Mucosa of descending colon (tissue), 3 donors: ENCODE data around the gene WDFY4. TPM values are rescaled to one million over a fixed set of nuclear protein-coding genes. Genes with fewer than 3 reads are reported as not detected.

Source experiments
- ATAC-seq: fragments of 200-7000 bp; cut with Tn5 transposase; one replicate; pipeline ENCODE4 v1.9.1; 2020; ENCODE audit warnings: mild to moderate bottlenecking, moderate library complexity
- DNase-seq, 3 donors: peaks; one replicate each; pipeline ENCODE4 v3.0.0-alpha.2; 2020
- H3K36me3 ChIP-seq: fragments of 200-600 bp; one replicate; pipeline ENCODE4 v1.8.0; 2021; ENCODE audit warnings: low read depth, mild to moderate bottlenecking
- H3K4me1 ChIP-seq: fragments of 200-600 bp; one replicate; pipeline ENCODE4 v1.8.0; 2021; ENCODE audit warnings: low read depth, mild to moderate bottlenecking
- H3K4me3 ChIP-seq: fragments of 200-600 bp; one replicate; pipeline ENCODE4 v1.8.0; 2021; ENCODE audit warnings: mild to moderate bottlenecking
- H3K9me3 ChIP-seq: fragments of 200-600 bp; one replicate; pipeline ENCODE4 v1.8.0; 2021; ENCODE audit warnings: mild to moderate bottlenecking
- CTCF ChIP-seq: fragments of 200-600 bp; IDR thresholded peaks from one replicate; pipeline ENCODE4 v1.8.0; 2022; ENCODE audit warnings: antibody characterized with exemption, mild to moderate bottlenecking
- intact Hi-C, 2 donors: fragments of 100-400 bp; cut with DNase I in 1 of 2; cut with micrococcal nuclease in 1 of 2; formaldehyde crosslinking; loops; one replicate each; pipeline versions ENCODE4 v1.11.0 to v1.11.1; 2022; cut with DNase I, micrococcal nuclease
- total RNA-seq, 3 donors: library from RNA; stranded (reverse); fragmentation: NEBNext Ultra II Directional in 2 of 3; extraction: Animal tissue kit (Norgen Biotek cat#: 25700) in 2 of 3; gene quantifications; one replicate each; pipeline versions ENCODE4 v1.2.1 to v1.2.4, GENCODE V29; 2021 to 2023
- donor health status: DM: no; HTN: no; CAD: no; lungs with moderate emphysema.
- donor health status: DM: no; HTN: no; CAD: no.
- donor health status: DM: no; HTN: yes; CAD: no.

WDFY4 gene
- total RNA-seq, 3 donors from 2014 or later = 2.1 to 3.3 (median 2.2) TPM

DNA sequence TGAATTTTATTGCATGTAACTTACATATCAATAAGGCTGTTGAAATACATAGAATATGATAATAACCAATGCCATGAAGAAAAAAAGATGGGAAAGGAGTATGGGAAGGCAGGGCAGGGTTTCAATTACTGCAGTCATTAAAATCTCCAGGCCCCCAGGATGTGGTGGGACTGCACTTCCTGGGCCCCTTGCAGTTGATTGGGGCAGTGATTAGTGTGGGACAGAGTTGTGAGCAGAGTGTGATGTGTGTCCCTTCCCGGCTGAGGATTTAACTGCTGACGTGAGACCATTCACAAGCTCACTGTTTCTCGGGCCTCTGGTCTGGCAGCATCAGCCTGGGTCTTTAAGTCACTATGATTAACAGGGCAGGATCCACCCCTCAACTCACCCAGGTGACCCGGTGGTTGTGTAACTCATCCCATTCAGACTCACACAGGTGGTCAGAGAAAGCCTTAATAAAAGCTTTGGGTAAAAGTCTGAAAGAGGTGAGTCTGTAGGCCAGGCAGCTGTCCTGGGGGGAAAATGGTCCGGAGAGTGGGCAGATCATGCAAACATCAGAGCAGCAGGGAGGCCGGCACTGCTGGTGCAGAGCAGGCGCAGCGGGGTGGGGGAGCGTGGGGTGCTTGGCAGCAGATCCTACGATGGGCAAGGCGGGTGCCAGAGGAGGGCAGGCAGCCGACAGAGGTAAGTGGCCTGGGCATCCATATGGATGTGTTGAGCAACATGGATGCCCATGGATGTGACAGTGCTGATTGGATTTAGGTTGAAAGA, 36.3 kb upstream of the WDFY4 start:
- no peaks in the 10 kb centered on the region for H3K36me3 ChIP-seq
- no peak for DNase-seq
- no peaks in the 10 kb centered on the region for H3K4me1 ChIP-seq
- no peaks in the 10 kb centered on the region for H3K9me3 ChIP-seq
- no peak for TF ChIP-seq CTCF
- intact Hi-C loops = no loop called here
- no peak for ATAC-seq
- no peak overlapping the region for H3K4me3 ChIP-seq

- Histone ChIP-seq H3K9me3 (no peaks in the 10 kb centered on the region), H3K36me3 (no peaks in the 10 kb centered on the region), H3K4me1 (no peaks in the 10 kb centered on the region), H3K4me3 (no peak overlapping the region)
- ATAC-seq (no peak), DNase-seq (no peak)
- no peak for TF ChIP-seq CTCF
- intact Hi-C loops = no loop called here
These were observed 35.2 kb upstream of the WDFY4 start for GRCh38 chr10:48649349-48649944.

GRCh38 chr10:48651293-48651692, 33.4 kb upstream of the WDFY4 start:
- TF ChIP-seq CTCF = no peak
- no peaks in the 10 kb centered on the region for H3K9me3 ChIP-seq
- DNase-seq = no peak
- no peaks in the 10 kb centered on the region for H3K36me3 ChIP-seq
- H3K4me1 ChIP-seq = peaks cover 9% of the 10 kb centered on the region
- no peak overlapping the region for H3K4me3 ChIP-seq
- intact Hi-C loops = loop anchor here in 1 of 2 donors (10.0 kb wide), 1 partner anchor 96 kb away; no protein-coding TSS in a partner anchor
- no peak for ATAC-seq

DNA sequence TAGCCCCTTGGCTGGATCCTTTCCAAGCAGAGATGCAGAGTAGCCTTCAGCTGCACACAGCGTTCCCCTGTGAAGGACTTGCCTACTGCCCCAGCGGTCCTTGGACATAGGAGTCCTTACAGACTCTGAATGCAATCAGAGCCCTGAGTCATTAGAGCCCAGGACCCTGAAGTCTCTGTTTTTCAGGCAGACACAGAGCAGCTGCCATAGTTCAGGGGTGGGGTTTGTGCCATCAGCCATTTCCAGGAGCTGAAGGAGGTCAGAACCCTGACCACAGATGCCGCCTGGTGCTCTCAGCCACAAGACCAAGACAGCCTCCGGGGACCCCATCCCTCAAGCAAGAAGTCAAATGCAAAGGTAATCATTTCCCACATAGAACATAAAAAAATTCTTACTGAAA, 32.8 kb upstream of the WDFY4 start:
- Histone ChIP-seq H3K9me3 (no peaks in the 10 kb centered on the region), H3K4me3 (no peak overlapping the region), H3K36me3 (no peaks in the 10 kb centered on the region), H3K4me1 (peaks cover 14% of the 10 kb centered on the region)
- ATAC-seq (no peak), DNase-seq (no peak)
- intact Hi-C loops = loop anchor here in 1 of 2 donors (10.0 kb wide), 1 partner anchor 97 kb away; no protein-coding TSS in a partner anchor
- no peak for TF ChIP-seq CTCF

- intact Hi-C loops = loop anchor here in 1 of 2 donors (10.0 kb wide), 1 partner anchor 98 kb away; no protein-coding TSS in a partner anchor
- TF ChIP-seq CTCF = no peak
- no peak overlapping the region for H3K4me3 ChIP-seq
These were observed 32.3 kb upstream of the WDFY4 start for GRCh38 chr10:48652344-48652743.

More at GRCh38 chr10:48652344-48652743, 32.3 kb upstream of the WDFY4 start:
- Histone ChIP-seq H3K9me3 (no peaks in the 10 kb centered on the region), H3K4me1 (peaks cover 14% of the 10 kb centered on the region), H3K36me3 (no peaks in the 10 kb centered on the region)
- ATAC-seq (no peak), DNase-seq (no peak)
